IMR-90 (cell line): ENCODE data around the gene RASAL1. TPM values are rescaled to one million over a fixed set of nuclear protein-coding genes. Genes with fewer than 3 reads are reported as not detected.

ENCODE experiments used
- ATAC-seq: fragments of 200-7000 bp; cut with Tn5 transposase; 2 replicates; pipeline ENCODE4 v1.9.1; 2020; ENCODE audit warnings: low read depth, mild to moderate bottlenecking, moderate library complexity
- BruUV-seq: library from RNA; stranded (reverse); fragments of 400-500 nt; replicated peaks from 2 replicates; lab custom pipeline; 2021; lab: Mats Ljungman, UMichigan
- CTCF ChIA-PET: fragments of 300-600 bp; formaldehyde crosslinking; extraction: SDS; loops from one replicate; lab custom pipeline; 2021; ENCODE audit warnings: antibody characterized with exemption; lab: Yijun Ruan, JAX
- POLR2A ChIA-PET: fragments of 300-600 bp; sonication (Branson Sonifier 250); formaldehyde crosslinking; loops from one replicate; lab custom pipeline; 2022; ENCODE audit warnings: antibody characterized with exemption; ENCODE audit not compliant: unreplicated experiment; lab: Charles Lee
- DNase-seq: peaks from one replicate; pipeline ENCODE4 v3.0.0; 2013
- H2AFZ ChIP-seq: replicated peaks from 2 replicates; pipeline ENCODE3; 2013; ENCODE audit warnings: low read length, mild to moderate bottlenecking; ENCODE audit not compliant: poor library complexity
- H2AK5ac ChIP-seq: 2 replicates; pipeline ENCODE4 v1.6.1; 2013; ENCODE audit warnings: low read depth, low read length, inconsistent platforms
- H2AK9ac ChIP-seq: replicated peaks from 2 replicates; pipeline ENCODE3; 2013; ENCODE audit warnings: mild to moderate bottlenecking, low read depth, low read length, moderate library complexity; ENCODE audit not compliant: poor library complexity
- H2BK120ac ChIP-seq: 2 replicates; pipeline ENCODE4 v1.6.1; 2013; ENCODE audit warnings: low read depth, low read length, inconsistent platforms
- H2BK15ac ChIP-seq: 3 replicates; pipeline ENCODE4 v1.6.1; 2013; ENCODE audit warnings: low read depth, low read length, inconsistent platforms
- H2BK20ac ChIP-seq: 2 replicates; pipeline ENCODE4 v1.6.1; 2013; ENCODE audit warnings: low read depth, mild to moderate bottlenecking, inconsistent platforms, low read length, moderate library complexity
- H2BK5ac ChIP-seq: 2 replicates; pipeline ENCODE4 v1.6.1; 2013; ENCODE audit warnings: mild to moderate bottlenecking, low read depth, low read length, inconsistent platforms; ENCODE audit not compliant: poor library complexity, severe bottlenecking
- H3K14ac ChIP-seq: replicated peaks from 2 replicates; pipeline ENCODE4 v1.6.1; 2013; ENCODE audit warnings: low read depth, low read length, inconsistent platforms
- H3K18ac ChIP-seq: 2 replicates; pipeline ENCODE4 v1.6.1; 2013; ENCODE audit warnings: low read depth, low read length, control low read depth
- H3K23ac ChIP-seq: 2 replicates; pipeline ENCODE4 v1.6.1; 2013; ENCODE audit warnings: low read depth, low read length, inconsistent platforms
- H3K27ac ChIP-seq: 2 replicates; pipeline ENCODE4 v1.5.1; 2013; ENCODE audit warnings: mild to moderate bottlenecking, control low read depth, low read length; ENCODE audit not compliant: insufficient read depth
- H3K27me3 ChIP-seq: 2 replicates; pipeline ENCODE4 v1.6.1; 2013; ENCODE audit warnings: low read length; ENCODE audit not compliant: control insufficient read depth, insufficient read depth
- H3K36me3 ChIP-seq: 2 replicates; pipeline ENCODE4 v1.6.1; 2013; ENCODE audit warnings: low read length, mixed read lengths; ENCODE audit not compliant: control insufficient read depth, insufficient read depth
- H3K4ac ChIP-seq: 2 replicates; pipeline ENCODE4 v1.6.1; 2013; ENCODE audit warnings: low read depth, low read length, inconsistent platforms
- H3K4me1 ChIP-seq: 2 replicates; pipeline ENCODE4 v1.6.1; 2013; ENCODE audit warnings: low read length, mixed read lengths; ENCODE audit not compliant: control insufficient read depth, insufficient read depth
- H3K4me2 ChIP-seq: 2 replicates; pipeline ENCODE4 v1.6.1; 2013; ENCODE audit warnings: low read depth, mild to moderate bottlenecking, control low read depth, low read length, moderate library complexity
- H3K4me3 ChIP-seq: 2 replicates; pipeline ENCODE4 v1.5.1; 2013; ENCODE audit warnings: low read depth, mild to moderate bottlenecking, control low read depth, low read length, moderate library complexity; ENCODE audit not compliant: insufficient read depth
- H3K56ac ChIP-seq: 2 replicates; pipeline ENCODE4 v1.6.1; 2013; ENCODE audit warnings: low read length, inconsistent platforms; ENCODE audit not compliant: insufficient read depth; ENCODE audit errors: extremely low read depth
- H3K79me1 ChIP-seq, 2 experiments: 2 replicates each; pipeline ENCODE4 v1.6.1; 2013; ENCODE audit warnings: low read length in 2 of 2, inconsistent platforms in 1 of 2, low read depth in 1 of 2
- H3K9ac ChIP-seq: 2 replicates; pipeline ENCODE4 v1.6.1; 2013; ENCODE audit warnings: low read depth, low read length, control low read depth
- H3K9me1 ChIP-seq: 2 replicates; pipeline ENCODE4 v1.6.1; 2013; ENCODE audit warnings: low read length, inconsistent platforms; ENCODE audit not compliant: insufficient read depth
- H3K9me3 ChIP-seq: 2 replicates; pipeline ENCODE4 v1.6.1; 2013; ENCODE audit warnings: low read length; ENCODE audit not compliant: control insufficient read depth, insufficient read depth
- H4K20me1 ChIP-seq: 2 replicates; pipeline ENCODE4 v1.6.1; 2013; ENCODE audit warnings: low read length, inconsistent platforms; ENCODE audit not compliant: insufficient read depth
- H4K5ac ChIP-seq: 2 replicates; pipeline ENCODE4 v1.6.1; 2013; ENCODE audit warnings: mild to moderate bottlenecking, low read depth, low read length, control low read depth
- H4K8ac ChIP-seq, 2 experiments: 2 replicates each; pipeline ENCODE4 v1.6.1; 2013; ENCODE audit warnings: low read depth in 2 of 2, low read length in 2 of 2, control low read depth in 1 of 2, inconsistent platforms in 1 of 2
- H4K91ac ChIP-seq: 2 replicates; pipeline ENCODE4 v1.6.1; 2013; ENCODE audit warnings: low read depth, low read length, inconsistent platforms; ENCODE audit not compliant: insufficient read depth
- CEBPB ChIP-seq: IDR thresholded peaks from 2 replicates; pipeline ENCODE4 v1.6.1; 2012; ENCODE audit warnings: low read depth, low read length, improper control_type of control experiment
- CTCF ChIP-seq: conservative IDR thresholded peaks from 2 replicates; pipeline ENCODE4 v1.5.1; 2012; ENCODE audit warnings: mild to moderate bottlenecking, low read depth, low read length, improper control_type of control experiment
- FOS ChIP-seq: fragments of 150-350 bp; IDR thresholded peaks from 2 replicates; pipeline ENCODE4 v1.6.1; 2016; ENCODE audit warnings: low read depth, low read length
- NFE2L2 ChIP-seq: fragments of 150-350 bp; IDR thresholded peaks from 2 replicates; pipeline ENCODE4 v1.6.1; 2016; ENCODE audit warnings: low read depth, mild to moderate bottlenecking, low read length
- RCOR1 ChIP-seq: IDR thresholded peaks from 2 replicates; pipeline ENCODE4 v1.6.1; 2012; ENCODE audit warnings: mild to moderate bottlenecking, low read length, improper control_type of control experiment; ENCODE audit not compliant: insufficient replicate concordance
- USF2 ChIP-seq: fragments of 150-350 bp; IDR thresholded peaks from 2 replicates; pipeline ENCODE4 v1.6.1; 2017; ENCODE audit warnings: mild to moderate bottlenecking, antibody characterized with exemption, low read length, low read depth
- WGBS, 2 experiments: methylation state at CpG; one replicate each; pipeline versions ENCODE4 v1.1.5 to v1.1.7; 2013; ENCODE audit warnings: missing lambda C conversion rate in 2 of 2; ENCODE audit not compliant: insufficient read length in 1 of 2; ENCODE audit errors: extremely low coverage in 2 of 2; 5-methylcytosine and 5-hydroxymethylcytosine counted together
- dilution Hi-C: fragments of 300-500 bp; cut with HindIII; formaldehyde crosslinking; loops from one replicate; pipeline ENCODE4 v1.14.3; 2018; ENCODE audit warnings: low sequenced_read_pairs; ENCODE audit not compliant: unreplicated experiment
- in situ Hi-C: fragments of 300-500 bp; cut with MboI; formaldehyde crosslinking; loops from 3 replicates; pipeline ENCODE4 v1.14.3; 2019; ENCODE audit warnings: low sequenced_read_pairs, inconsistent platforms, mixed read lengths
- intact Hi-C: fragments of 100-400 bp; cut with micrococcal nuclease; formaldehyde crosslinking; loops from 2 replicates; pipeline ENCODE4 v1.10.0; 2022
- polyA plus RNA-seq, 3 experiments: library from polyadenylated mRNA; depleted of rRNA; stranded (reverse); fragments of >200 nt; gene quantifications; 2 replicates each; pipeline ENCODE4 v1.2.3, GENCODE V29; 2012; ENCODE audit warnings: low replicate concordance in 1 of 3
- total RNA-seq: library from RNA; depleted of rRNA; stranded (reverse); fragments of >200 nt; gene quantifications from 2 replicates; pipeline ENCODE4 v1.2.3, GENCODE V29; 2012

The RASAL1 gene
- total and polyA plus RNA-seq, 2 of the 4 experiments (the other 2 are of a cell fraction), result not detected

DNA sequence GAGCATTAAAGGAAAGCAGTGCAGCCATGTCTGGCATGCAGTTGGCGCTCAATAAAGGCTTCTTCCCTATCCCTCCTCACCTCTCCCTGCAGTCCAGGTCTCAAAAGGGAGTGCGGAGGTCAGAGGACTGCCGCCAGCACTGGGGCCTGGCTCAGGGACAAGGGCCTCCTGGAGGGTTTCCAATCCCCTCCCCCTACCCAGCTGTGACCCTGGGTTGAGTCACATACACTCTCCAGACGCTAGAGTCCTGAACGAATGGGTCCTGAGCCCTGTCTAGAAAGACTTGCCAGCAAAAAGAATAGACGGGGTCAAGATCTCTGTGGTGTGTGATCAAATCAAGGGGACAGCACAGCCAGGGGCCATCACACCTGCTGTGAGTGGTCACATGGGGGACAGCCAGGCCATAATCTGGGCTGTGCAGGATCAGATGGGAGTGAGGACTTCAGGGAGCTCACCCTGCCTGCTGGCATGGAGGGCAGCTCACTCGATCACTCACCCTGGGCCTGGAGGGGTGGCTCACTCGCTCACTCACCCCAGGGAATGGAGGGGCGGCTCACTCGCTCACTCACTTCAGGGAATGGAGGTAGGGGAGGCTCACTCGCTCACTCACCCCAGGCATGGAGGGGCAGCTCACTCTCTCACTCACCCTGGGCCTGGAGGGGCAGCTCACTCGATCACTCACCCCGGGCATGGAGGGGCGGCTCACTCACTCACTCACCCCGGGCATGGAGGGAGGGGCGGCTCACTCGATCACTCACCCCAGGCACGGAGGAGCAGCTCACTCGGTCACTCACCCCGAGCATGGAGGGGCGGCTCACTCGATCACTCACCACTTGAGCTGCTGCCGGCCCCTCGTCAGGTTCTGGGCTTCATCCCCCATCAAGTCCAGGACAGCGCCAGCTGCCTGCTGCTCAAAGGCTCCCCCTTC is 26.8 kb upstream of the RASAL1 start:
- H3K9ac ChIP-seq, result no peak overlapping the region
- no peak overlapping the region for H3K23ac ChIP-seq
- in situ Hi-C loops, result no loop called here
- BruUV-seq, result no TSS peak
- H3K4ac ChIP-seq, result no peak overlapping the region
- H3K9me3 ChIP-seq, result no peaks in the 10 kb centered on the region
- H2BK120ac ChIP-seq, result no peak overlapping the region
- H2BK15ac ChIP-seq, result no peak overlapping the region
- H2AK9ac ChIP-seq, result no peak overlapping the region
- peaks cover 4% of the 10 kb centered on the region; the same call in 1 of the 2 replicates for H3K9me1 ChIP-seq
- H3K27me3 ChIP-seq, result no peaks in the 10 kb centered on the region
- H2AFZ ChIP-seq, result peak overlapping the region; percentile 60
- no peak overlapping the region for H3K18ac ChIP-seq
- ChIA-PET CTCF (no interaction called here), POLR2A (no interaction called here)
- no peak for TF ChIP-seq CTCF
- TF ChIP-seq FOS, result 0 out of 2 replicates have a peak, but pooled peaks have one; percentile 8
- no peak for TF ChIP-seq RCOR1
- TF ChIP-seq USF2, result no peak
- no peak for TF ChIP-seq CEBPB
- no peak for TF ChIP-seq NFE2L2
- no peaks in the 10 kb centered on the region; a peak in 1 of 4 replicates for H3K79me1 ChIP-seq
- H3K4me2 ChIP-seq, result no peak overlapping the region
- peak; percentile 50 for DNase-seq
- no peak overlapping the region for H2BK20ac ChIP-seq
- H3K4me3 ChIP-seq, result no peak overlapping the region
- H3K14ac ChIP-seq, result no peak overlapping the region
- H3K36me3 ChIP-seq, result peaks cover 58% of the 10 kb centered on the region
- H2BK5ac ChIP-seq, result no peak overlapping the region
- H3K4me1 ChIP-seq, result peaks cover 8% of the 10 kb centered on the region
- H4K5ac ChIP-seq, result no peak overlapping the region
- H4K91ac ChIP-seq, result no peak overlapping the region
- 95% methylated on average over 4 of the region's 25 CpGs; no CpG with 5 or more reads in 1 of the 2 experiments for WGBS, 2 experiments
- no peak overlapping the region for H4K8ac ChIP-seq
- no peak overlapping the region for H2AK5ac ChIP-seq
- H3K27ac ChIP-seq, result no peak overlapping the region
- intact Hi-C loops, result no loop called here
- H3K56ac ChIP-seq, result no peak overlapping the region
- ATAC-seq, result peak; percentile 58
- H4K20me1 ChIP-seq, result peaks cover 3% of the 10 kb centered on the region; the same call in 1 of the 2 replicates
- dilution Hi-C loops, result no loop called here
